Measurements from ENCODE around the gene SFXN5. TPM values are rescaled to one million over a fixed set of nuclear protein-coding genes. Genes with fewer than 3 reads are reported as not detected.

Gene SFXN5
- total RNA-seq, 1 experiment from 2014 or later: 5.1 TPM

DNA sequence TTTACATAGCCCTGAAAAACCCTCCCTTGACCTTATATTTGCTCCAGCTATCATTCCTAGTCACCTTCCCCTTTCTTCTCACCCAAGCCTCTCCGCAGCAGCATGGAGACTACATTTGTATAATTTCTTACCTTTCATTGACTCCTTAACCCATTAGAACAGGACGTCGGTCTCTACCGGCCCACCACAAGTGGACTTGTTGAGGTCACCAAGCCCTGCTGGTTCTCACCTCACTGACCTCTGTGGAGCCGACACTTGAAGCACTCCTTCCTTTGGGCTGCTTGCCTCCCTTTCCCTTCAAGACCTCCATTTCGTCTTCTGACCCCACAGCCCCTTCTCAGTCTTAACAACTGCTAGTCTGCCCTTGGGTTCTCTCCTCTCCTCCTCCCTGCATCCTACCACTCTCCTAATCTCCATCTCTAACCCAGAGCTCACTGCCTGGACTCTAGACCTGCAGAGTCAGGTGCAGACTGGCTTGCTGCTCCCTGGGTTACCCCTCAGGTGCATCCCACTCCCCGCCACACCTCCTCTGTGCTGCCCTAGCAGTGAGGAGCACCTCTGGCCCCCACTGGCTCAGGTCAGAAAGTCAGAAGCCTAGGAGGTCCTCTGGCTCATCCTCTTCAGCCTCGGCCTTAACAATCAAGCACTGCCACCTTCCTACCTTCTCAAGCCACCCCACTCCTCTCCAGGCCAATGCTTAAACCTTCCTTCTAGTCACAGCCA lies 5.3 kb upstream of the SFXN5 start:
- Histone ChIP-seq H3K9me2 (replicated peaks; ENCODE audit: insufficient read depth, low read length) (no peaks in the 10 kb centered on the region), H3K79me2 (ENCODE audit: low read length) (no peaks in the 10 kb centered on the region), H3K4me1 (ENCODE audit: low read length) (peaks cover 5% of the 10 kb centered on the region), H3K27me3 (ENCODE audit: low read length) (no peaks in the 10 kb centered on the region), H4K20me1 (ENCODE audit: insufficient read depth, low read depth, low read length) (no peaks in the 10 kb centered on the region), H3K36me3 (ENCODE audit: insufficient read depth, low read length) (no peaks in the 10 kb centered on the region), H3K9ac (ENCODE audit: low read length) (no peak overlapping the region), H3K4me2 (ENCODE audit: low read depth, low read length, poor library complexity, severe bottlenecking) (no peak overlapping the region), H3K9me3 (ENCODE audit: low read length) (no peaks in the 10 kb centered on the region), H3K4me3 (ENCODE audit: low read length) (no peak overlapping the region), H2AFZ (ENCODE audit: low read length) (no peak overlapping the region), H3K27ac (ENCODE audit: low read length) (no peak overlapping the region)
- DNase-seq: no peak

DNA sequence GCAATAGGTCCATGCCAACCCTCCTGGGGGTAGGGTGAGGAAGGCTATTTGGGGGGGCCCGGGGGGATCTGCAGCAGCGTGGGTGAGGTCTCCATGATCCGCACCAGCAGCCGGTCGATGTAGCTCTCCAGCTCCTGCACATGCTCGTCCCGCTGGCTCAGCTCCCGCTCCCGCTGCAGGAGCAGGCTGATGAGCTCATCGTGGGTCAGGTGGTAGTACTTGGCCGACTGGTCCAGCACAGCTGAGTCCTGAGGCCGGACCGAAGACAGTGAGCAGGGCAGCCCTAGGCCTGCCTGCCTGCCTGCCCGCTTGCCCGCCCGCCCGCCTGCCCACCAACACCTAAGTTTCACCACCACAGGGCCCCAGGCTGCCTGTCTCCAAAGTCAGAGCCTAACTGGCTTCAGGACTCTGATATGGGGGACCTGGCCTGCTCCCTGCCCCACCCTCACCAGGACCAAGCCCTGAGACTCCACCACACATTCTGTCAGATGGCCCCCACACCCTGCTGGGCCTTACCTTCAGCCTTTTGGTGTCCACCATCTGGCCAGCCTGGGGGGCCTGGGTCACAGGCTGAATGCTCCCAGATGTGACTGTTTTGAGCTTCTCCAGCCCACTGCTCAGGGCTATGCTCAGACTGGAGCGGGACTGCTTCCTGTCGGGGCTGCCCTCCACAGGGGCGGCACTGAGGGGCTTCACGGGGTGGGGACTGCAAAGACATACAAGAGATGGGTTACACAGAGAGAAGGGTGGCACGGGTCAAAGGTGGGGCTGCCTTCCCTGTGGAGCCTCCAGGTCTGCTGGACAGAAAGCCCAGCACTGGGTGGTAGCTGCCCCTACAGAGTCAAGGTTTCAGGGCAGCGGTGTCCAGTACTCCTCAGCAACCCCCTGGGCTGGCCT lies 4.2 kb upstream of the SFXN5 start:
- Histone ChIP-seq H3K4me3 (ENCODE audit: low read length) (no peak overlapping the region), H3K27me3 (ENCODE audit: low read length) (no peaks in the 10 kb centered on the region), H3K9me2 (replicated peaks; ENCODE audit: insufficient read depth, low read length) (no peaks in the 10 kb centered on the region), H3K27ac (ENCODE audit: low read length) (no peak overlapping the region), H3K4me1 (ENCODE audit: low read length) (peaks cover 10% of the 10 kb centered on the region), H3K9ac (ENCODE audit: low read length) (no peak overlapping the region), H3K9me3 (ENCODE audit: low read length) (no peaks in the 10 kb centered on the region), H3K79me2 (ENCODE audit: low read length) (no peaks in the 10 kb centered on the region), H3K4me2 (ENCODE audit: low read depth, low read length, poor library complexity, severe bottlenecking) (no peak overlapping the region), H2AFZ (ENCODE audit: low read length) (no peak overlapping the region), H4K20me1 (ENCODE audit: insufficient read depth, low read depth, low read length) (no peaks in the 10 kb centered on the region), H3K36me3 (ENCODE audit: insufficient read depth, low read length) (no peaks in the 10 kb centered on the region)
- no peak for DNase-seq

DNA sequence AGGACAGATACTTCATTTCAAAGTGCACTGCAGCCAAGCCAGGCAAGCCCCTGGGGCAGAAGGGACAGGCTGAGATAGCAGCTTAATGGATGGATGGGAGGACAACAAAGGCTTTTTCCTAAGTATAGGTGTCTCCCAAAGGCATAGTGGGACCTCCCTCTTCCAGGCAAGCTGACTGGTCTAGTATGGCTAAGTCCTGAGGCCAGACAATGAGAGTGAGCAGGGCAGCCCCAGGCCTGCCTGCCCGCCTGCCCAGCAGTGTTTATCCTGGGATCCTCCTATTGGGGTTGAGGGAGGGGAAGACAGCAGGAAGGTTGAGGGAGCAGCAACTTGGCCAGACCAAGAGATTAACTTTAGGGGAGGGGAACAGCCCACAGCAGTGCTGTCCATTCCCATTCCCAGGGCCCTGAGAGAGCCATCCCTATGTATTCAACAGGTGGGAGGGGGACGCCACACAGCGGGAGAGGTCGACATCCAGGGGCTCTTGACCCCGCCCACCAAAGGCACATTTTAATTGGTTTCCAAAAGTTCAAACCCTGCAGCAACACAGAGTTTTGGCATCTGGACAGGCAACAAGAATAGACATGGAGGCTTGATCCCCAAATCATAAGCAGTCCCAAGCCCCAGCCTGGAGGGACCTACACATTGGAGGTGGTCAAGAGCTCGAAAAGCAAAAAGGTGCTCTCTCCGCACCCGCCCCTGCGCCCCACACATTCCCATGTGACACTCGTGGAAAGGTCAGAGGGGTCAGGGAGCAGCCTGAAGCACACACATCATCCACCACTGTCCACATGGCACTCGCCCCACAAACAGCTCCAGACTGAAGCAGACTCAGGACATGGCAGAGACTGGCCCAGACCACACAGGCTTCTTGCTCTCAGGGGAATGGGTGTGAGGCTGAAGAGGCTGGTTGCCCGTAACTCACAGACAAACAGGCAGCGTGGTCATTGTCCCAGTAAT lies 2.9 kb upstream of the SFXN5 start:
- Histone ChIP-seq H2AFZ (ENCODE audit: low read length) (no peak overlapping the region), H3K79me2 (ENCODE audit: low read length) (no peaks in the 10 kb centered on the region), H3K9me3 (ENCODE audit: low read length) (no peaks in the 10 kb centered on the region), H3K4me2 (ENCODE audit: low read depth, low read length, poor library complexity, severe bottlenecking) (no peak overlapping the region), H3K4me3 (ENCODE audit: low read length) (no peak overlapping the region), H3K27ac (ENCODE audit: low read length) (no peak overlapping the region), H3K9me2 (replicated peaks; ENCODE audit: insufficient read depth, low read length) (no peaks in the 10 kb centered on the region), H3K27me3 (ENCODE audit: low read length) (no peaks in the 10 kb centered on the region), H3K4me1 (ENCODE audit: low read length) (peaks cover 18% of the 10 kb centered on the region), H4K20me1 (ENCODE audit: insufficient read depth, low read depth, low read length) (no peaks in the 10 kb centered on the region), H3K36me3 (ENCODE audit: insufficient read depth, low read length) (no peaks in the 10 kb centered on the region), H3K9ac (ENCODE audit: low read length) (no peak overlapping the region)
- DNase-seq: no peak

DNA sequence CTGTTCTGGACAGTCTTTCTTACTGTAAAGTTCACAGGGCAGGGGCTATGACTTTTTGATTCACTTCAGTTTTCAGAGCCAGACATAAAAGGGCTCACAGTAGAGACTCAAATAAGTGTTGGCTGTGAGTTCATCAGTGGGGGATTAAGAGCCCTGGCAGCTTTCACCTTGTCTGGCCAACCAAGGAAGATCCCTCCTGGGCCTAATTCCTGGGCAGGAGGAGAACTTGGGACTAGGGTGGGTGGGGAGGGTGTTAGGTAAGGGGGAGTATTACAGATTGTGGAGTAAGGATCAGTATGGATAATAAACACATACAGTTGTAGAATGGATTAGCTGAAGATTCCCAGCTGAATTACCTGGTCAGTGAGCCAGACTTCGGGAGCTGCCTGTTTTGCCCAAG lies 904 bp upstream of the SFXN5 start:
- Histone ChIP-seq H3K27ac (ENCODE audit: low read length) (no peak overlapping the region), H3K4me3 (ENCODE audit: low read length) (peak overlapping the region; percentile 82), H3K9me3 (ENCODE audit: low read length) (no peaks in the 10 kb centered on the region), H4K20me1 (ENCODE audit: insufficient read depth, low read depth, low read length) (no peaks in the 10 kb centered on the region), H3K9ac (ENCODE audit: low read length) (peak overlapping the region; percentile 81), H3K9me2 (replicated peaks; ENCODE audit: insufficient read depth, low read length) (no peaks in the 10 kb centered on the region), H3K79me2 (ENCODE audit: low read length) (no peaks in the 10 kb centered on the region), H2AFZ (ENCODE audit: low read length) (peak overlapping the region; percentile 89; the same call in 1 of the 2 replicates), H3K36me3 (ENCODE audit: insufficient read depth, low read length) (no peaks in the 10 kb centered on the region), H3K4me1 (ENCODE audit: low read length) (peaks cover 18% of the 10 kb centered on the region), H3K27me3 (ENCODE audit: low read length) (no peaks in the 10 kb centered on the region), H3K4me2 (ENCODE audit: low read depth, low read length, poor library complexity, severe bottlenecking) (peak overlapping the region; percentile 91)
- DNase-seq: no peak

DNA sequence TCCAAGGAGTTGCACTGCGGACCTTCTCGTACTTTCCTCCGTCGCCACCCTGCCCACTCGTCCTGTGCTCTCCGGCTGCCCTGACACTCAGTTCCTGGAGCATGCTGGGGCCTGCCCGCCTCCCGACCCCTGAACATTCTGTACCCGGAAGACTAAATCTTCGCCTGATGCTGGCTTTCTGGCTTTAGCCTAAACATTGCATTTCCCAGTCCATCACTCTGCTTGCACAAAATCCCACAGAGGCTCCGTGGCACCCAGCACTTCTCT lies 550 bp upstream of the SFXN5 start:
- Histone ChIP-seq H3K9me2 (replicated peaks; ENCODE audit: insufficient read depth, low read length) (no peaks in the 10 kb centered on the region), H3K4me1 (ENCODE audit: low read length) (peaks cover 18% of the 10 kb centered on the region), H3K27ac (ENCODE audit: low read length) (no peak overlapping the region), H3K27me3 (ENCODE audit: low read length) (no peaks in the 10 kb centered on the region), H3K79me2 (ENCODE audit: low read length) (no peaks in the 10 kb centered on the region), H3K4me2 (ENCODE audit: low read depth, low read length, poor library complexity, severe bottlenecking) (peak overlapping the region; percentile 91), H3K9ac (ENCODE audit: low read length) (peak overlapping the region; percentile 81), H3K9me3 (ENCODE audit: low read length) (no peaks in the 10 kb centered on the region), H4K20me1 (ENCODE audit: insufficient read depth, low read depth, low read length) (no peaks in the 10 kb centered on the region), H3K4me3 (ENCODE audit: low read length) (peak overlapping the region; percentile 82), H2AFZ (ENCODE audit: low read length) (peak overlapping the region; percentile 89; the same call in 1 of the 2 replicates), H3K36me3 (ENCODE audit: insufficient read depth, low read length) (no peaks in the 10 kb centered on the region)
- DNase-seq: no peak

DNA sequence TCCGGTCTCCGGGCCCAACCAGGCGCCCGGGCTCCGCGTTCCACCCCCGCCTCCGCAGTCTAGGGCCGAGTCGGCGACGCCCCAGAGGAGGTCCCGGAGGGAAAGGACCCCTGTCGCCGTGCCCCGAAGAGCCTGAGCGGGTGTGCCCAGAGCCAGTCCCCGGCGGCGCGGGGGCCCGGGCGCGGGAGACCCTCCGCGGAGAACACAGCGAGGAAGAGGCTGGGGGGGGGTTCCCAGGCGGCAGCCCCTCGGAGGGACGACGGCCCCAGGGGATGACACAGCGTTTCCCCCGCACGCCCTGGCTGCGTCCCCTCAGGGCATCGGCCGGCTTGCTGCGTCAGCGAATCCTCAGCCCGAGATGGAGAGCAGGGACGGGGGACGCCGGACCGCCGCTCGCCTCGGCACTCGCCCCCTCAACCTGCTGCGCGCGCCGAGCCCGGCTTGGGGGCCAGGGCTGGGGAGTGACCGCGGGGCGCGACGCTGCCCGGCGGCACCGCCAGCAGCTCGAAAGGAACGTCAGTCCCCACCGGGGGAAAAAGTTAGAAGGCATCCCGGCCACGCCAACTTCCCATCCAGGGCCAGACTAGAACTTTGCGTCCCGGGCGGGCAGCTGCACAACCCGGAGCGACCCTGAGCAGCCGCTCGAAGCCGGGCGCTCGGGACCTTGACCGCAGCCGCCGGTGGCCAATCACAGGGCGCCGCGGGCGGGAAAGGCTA lies 711 bp downstream of the SFXN5 start:
- H3K27ac ChIP-seq (ENCODE audit: low read length): no peak overlapping the region
- H3K4me1 ChIP-seq (ENCODE audit: low read length): peaks cover 18% of the 10 kb centered on the region
- peak overlapping the region; percentile 82 for H3K4me3 ChIP-seq (ENCODE audit: low read length)
- peak overlapping the region; percentile 81 for H3K9ac ChIP-seq (ENCODE audit: low read length)
- no peaks in the 10 kb centered on the region for H3K9me2 ChIP-seq (replicated peaks; ENCODE audit: insufficient read depth, low read length)
- H3K9me3 ChIP-seq (ENCODE audit: low read length): no peaks in the 10 kb centered on the region
- no peaks in the 10 kb centered on the region for H4K20me1 ChIP-seq (ENCODE audit: insufficient read depth, low read depth, low read length)
- H3K27me3 ChIP-seq (ENCODE audit: low read length): no peaks in the 10 kb centered on the region
- H3K4me2 ChIP-seq (ENCODE audit: low read depth, low read length, poor library complexity, severe bottlenecking): peak overlapping the region; percentile 91
- peak overlapping the region; percentile 100 for H2AFZ ChIP-seq (ENCODE audit: low read length)
- no peaks in the 10 kb centered on the region for H3K79me2 ChIP-seq (ENCODE audit: low read length)
- H3K36me3 ChIP-seq (ENCODE audit: insufficient read depth, low read length): no peaks in the 10 kb centered on the region
- DNase-seq: no peak

DNA sequence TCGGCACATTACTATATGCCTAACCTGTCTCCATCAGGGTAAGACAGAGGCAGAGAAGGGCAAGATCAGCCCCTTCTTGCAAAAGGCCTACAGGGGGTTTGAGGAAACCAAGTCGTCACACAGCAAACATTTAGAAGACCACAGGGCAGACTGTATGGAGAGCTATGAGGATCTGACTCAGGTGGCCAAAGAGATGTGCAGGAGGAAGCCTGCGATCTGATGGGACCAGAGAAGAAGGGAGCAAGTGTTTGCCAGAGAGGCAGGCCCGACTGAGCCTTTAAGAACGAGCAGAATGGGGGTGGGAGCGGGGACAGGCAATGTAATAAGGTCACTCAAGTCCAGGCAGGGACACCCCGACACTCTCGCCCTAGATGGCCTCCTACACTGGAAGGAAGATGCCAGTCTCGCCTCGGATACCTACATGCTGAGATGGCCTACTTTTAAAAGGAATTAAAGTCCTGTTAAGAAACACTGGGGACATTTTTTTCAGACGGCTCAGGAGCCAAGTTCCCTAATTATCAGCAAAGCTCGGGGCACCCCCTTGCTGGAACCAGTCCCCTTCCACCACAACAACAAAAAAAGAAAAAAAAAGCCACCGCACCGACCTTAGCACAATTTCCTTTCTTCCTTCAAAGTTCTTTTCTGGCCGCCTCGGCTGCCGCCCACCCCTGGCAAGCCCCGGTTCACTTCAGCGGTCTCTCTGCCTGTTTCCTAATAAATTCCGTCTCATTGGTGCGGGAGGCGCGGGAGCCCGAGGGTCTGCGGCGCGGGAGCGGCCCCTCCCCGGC lies 1.5 kb downstream of the SFXN5 start:
- no peaks in the 10 kb centered on the region for H3K79me2 ChIP-seq (ENCODE audit: low read length)
- no peak overlapping the region for H3K27ac ChIP-seq (ENCODE audit: low read length)
- DNase-seq: no peak
- H3K36me3 ChIP-seq (ENCODE audit: insufficient read depth, low read length): no peaks in the 10 kb centered on the region
- H3K4me2 ChIP-seq (ENCODE audit: low read depth, low read length, poor library complexity, severe bottlenecking): peak overlapping the region; percentile 91
- H3K4me1 ChIP-seq (ENCODE audit: low read length): peaks cover 18% of the 10 kb centered on the region
- no peaks in the 10 kb centered on the region for H4K20me1 ChIP-seq (ENCODE audit: insufficient read depth, low read depth, low read length)
- no peaks in the 10 kb centered on the region for H3K9me3 ChIP-seq (ENCODE audit: low read length)
- H3K9me2 ChIP-seq (replicated peaks; ENCODE audit: insufficient read depth, low read length): no peaks in the 10 kb centered on the region
- peak overlapping the region; percentile 100; the same call in 1 of the 2 replicates for H2AFZ ChIP-seq (ENCODE audit: low read length)
- H3K27me3 ChIP-seq (ENCODE audit: low read length): no peaks in the 10 kb centered on the region
- peak overlapping the region; percentile 81 for H3K9ac ChIP-seq (ENCODE audit: low read length)
- peak overlapping the region; percentile 82 for H3K4me3 ChIP-seq (ENCODE audit: low read length)

All from Karpas-422 (cell line).